Measurements from ENCODE around the gene DDX17. TPM values are rescaled to one million over a fixed set of nuclear protein-coding genes. Genes with fewer than 3 reads are reported as not detected.

The DDX17 gene
- total and polyA plus RNA-seq, 9 of the 15 experiments (the other 6 are each of a cell fraction or from before 2014, with no cell fraction given) = 17.6 to 421 (median 189) TPM

DNA sequence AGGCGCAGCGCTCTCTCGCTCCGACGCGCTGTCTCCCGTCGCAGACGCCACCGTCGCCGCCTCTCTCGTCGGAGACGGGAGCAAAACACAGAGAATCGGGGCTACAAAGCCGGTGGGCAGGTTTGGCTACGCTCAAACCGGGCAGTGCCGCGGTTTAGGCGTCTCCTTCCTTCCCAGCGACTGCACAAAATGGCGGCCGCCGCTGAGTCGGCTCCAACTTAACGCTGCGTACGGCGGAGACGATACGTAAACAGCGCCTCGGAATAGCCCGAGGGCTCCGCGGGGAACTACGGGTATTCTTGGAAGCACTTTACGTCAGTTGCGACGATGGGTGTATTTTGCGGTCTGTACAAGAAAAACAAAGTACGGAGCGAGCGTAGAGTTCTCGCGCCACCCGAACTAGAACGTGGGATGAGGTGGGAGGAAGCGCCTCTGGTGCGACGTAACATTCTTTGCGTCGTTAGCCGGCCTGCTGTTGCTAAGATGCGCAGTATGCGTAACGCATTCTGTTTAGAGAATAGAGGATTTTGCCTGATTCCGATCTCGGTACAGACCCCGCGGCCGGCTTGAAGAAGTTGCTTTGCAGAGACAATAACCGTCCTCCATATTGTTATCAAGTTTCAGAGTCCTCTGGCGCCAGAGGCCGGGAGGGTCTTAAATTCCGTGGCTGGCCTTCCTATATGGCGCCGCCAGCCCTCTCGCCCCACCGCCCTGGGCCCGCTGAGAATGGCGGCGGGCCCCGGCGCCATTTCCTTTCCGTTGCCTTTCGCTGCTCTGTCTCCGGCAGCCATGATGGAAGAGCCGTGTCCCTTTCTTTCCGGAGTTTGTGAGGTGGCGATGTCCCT lies at the start of gene DDX17 (continued):
- TF ChIP-seq, protein P1, sequence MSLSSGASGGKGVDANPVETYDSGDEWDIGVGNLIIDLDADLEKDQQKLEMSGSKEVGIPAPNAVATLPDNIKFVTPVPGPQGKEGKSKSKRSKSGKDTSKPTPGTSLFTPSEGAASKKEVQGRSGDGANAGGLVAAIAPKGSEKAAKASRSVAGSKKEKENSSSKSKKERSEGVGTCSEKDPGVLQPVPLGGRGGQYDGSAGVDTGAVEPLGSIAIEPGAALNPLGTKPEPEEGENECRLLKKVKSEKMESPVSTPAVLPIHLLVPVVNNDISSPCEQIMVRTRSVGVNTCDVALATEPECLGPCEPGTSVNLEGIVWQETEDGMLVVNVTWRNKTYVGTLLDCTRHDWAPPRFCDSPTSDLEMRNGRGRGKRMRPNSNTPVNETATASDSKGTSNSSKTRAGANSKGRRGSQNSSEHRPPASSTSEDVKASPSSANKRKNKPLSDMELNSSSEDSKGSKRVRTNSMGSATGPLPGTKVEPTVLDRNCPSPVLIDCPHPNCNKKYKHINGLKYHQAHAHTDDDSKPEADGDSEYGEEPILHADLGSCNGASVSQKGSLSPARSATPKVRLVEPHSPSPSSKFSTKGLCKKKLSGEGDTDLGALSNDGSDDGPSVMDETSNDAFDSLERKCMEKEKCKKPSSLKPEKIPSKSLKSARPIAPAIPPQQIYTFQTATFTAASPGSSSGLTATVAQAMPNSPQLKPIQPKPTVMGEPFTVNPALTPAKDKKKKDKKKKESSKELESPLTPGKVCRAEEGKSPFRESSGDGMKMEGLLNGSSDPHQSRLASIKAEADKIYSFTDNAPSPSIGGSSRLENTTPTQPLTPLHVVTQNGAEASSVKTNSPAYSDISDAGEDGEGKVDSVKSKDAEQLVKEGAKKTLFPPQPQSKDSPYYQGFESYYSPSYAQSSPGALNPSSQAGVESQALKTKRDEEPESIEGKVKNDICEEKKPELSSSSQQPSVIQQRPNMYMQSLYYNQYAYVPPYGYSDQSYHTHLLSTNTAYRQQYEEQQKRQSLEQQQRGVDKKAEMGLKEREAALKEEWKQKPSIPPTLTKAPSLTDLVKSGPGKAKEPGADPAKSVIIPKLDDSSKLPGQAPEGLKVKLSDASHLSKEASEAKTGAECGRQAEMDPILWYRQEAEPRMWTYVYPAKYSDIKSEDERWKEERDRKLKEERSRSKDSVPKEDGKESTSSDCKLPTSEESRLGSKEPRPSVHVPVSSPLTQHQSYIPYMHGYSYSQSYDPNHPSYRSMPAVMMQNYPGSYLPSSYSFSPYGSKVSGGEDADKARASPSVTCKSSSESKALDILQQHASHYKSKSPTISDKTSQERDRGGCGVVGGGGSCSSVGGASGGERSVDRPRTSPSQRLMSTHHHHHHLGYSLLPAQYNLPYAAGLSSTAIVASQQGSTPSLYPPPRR (CRISPR knock-in tag; IDR thresholded peaks at IDR 0.05; ENCODE audit: borderline replicate concordance) = no peak
- TF ChIP-seq HDAC6 (IDR thresholded peaks at IDR 0.05; ENCODE audit: low read depth, low read length) (no peak), KHSRP (IDR thresholded peaks at IDR 0.05) (no peak), HIVEP1 (CRISPR knock-in tag; IDR thresholded peaks at IDR 0.05) (no peak), HDAC2 (IDR thresholded peaks at IDR 0.05) (no peak), SMARCA5 (IDR thresholded peaks at IDR 0.05) (no peak), RHOXF2B (CRISPR knock-in tag; conservative IDR thresholded peaks at IDR 0.05) (no peak), XRCC3 (IDR thresholded peaks at IDR 0.05) (no peak), KLF1 (tag; IDR thresholded peaks at IDR 0.05) (no peak), ZNF224 (CRISPR knock-in tag; IDR thresholded peaks at IDR 0.05) (no peak), CHD2 (IDR thresholded peaks at IDR 0.05; ENCODE audit: low read depth, low read length) (no peak; the same call in 1 of the 2 replicates), BRD4 (IDR thresholded peaks at IDR 0.05) (peak; percentile 62; the same call in 1 of the 2 replicates), ZNF77 (CRISPR knock-in tag; IDR thresholded peaks at IDR 0.05) (no peak)
- TF ChIP-seq, protein P2, sequence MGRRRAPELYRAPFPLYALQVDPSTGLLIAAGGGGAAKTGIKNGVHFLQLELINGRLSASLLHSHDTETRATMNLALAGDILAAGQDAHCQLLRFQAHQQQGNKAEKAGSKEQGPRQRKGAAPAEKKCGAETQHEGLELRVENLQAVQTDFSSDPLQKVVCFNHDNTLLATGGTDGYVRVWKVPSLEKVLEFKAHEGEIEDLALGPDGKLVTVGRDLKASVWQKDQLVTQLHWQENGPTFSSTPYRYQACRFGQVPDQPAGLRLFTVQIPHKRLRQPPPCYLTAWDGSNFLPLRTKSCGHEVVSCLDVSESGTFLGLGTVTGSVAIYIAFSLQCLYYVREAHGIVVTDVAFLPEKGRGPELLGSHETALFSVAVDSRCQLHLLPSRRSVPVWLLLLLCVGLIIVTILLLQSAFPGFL (CRISPR knock-in tag; IDR thresholded peaks at IDR 0.05) = no peak
- TF ChIP-seq, protein P3, sequence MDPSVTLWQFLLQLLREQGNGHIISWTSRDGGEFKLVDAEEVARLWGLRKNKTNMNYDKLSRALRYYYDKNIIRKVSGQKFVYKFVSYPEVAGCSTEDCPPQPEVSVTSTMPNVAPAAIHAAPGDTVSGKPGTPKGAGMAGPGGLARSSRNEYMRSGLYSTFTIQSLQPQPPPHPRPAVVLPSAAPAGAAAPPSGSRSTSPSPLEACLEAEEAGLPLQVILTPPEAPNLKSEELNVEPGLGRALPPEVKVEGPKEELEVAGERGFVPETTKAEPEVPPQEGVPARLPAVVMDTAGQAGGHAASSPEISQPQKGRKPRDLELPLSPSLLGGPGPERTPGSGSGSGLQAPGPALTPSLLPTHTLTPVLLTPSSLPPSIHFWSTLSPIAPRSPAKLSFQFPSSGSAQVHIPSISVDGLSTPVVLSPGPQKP (CRISPR knock-in tag; IDR thresholded peaks at IDR 0.05) = no peak
- TF ChIP-seq, protein P4, sequence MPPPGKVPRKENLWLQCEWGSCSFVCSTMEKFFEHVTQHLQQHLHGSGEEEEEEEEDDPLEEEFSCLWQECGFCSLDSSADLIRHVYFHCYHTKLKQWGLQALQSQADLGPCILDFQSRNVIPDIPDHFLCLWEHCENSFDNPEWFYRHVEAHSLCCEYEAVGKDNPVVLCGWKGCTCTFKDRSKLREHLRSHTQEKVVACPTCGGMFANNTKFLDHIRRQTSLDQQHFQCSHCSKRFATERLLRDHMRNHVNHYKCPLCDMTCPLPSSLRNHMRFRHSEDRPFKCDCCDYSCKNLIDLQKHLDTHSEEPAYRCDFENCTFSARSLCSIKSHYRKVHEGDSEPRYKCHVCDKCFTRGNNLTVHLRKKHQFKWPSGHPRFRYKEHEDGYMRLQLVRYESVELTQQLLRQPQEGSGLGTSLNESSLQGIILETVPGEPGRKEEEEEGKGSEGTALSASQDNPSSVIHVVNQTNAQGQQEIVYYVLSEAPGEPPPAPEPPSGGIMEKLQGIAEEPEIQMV (tag; conservative IDR thresholded peaks at IDR 0.05; ENCODE audit: low read depth) = no peak; the same call in 1 of the 2 replicates
- TF ChIP-seq, protein P5, sequence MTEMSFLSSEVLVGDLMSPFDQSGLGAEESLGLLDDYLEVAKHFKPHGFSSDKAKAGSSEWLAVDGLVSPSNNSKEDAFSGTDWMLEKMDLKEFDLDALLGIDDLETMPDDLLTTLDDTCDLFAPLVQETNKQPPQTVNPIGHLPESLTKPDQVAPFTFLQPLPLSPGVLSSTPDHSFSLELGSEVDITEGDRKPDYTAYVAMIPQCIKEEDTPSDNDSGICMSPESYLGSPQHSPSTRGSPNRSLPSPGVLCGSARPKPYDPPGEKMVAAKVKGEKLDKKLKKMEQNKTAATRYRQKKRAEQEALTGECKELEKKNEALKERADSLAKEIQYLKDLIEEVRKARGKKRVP (CRISPR knock-in tag; IDR thresholded peaks at IDR 0.05) = peak; percentile 49; the same call in 1 of the 2 replicates
- TF ChIP-seq, protein P6, sequence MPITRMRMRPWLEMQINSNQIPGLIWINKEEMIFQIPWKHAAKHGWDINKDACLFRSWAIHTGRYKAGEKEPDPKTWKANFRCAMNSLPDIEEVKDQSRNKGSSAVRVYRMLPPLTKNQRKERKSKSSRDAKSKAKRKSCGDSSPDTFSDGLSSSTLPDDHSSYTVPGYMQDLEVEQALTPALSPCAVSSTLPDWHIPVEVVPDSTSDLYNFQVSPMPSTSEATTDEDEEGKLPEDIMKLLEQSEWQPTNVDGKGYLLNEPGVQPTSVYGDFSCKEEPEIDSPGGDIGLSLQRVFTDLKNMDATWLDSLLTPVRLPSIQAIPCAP (CRISPR knock-in tag; IDR thresholded peaks at IDR 0.05; ENCODE audit: borderline replicate concordance) = no peak
